ENCODE data around the gene BTRC.

BTRC gene

DNA sequence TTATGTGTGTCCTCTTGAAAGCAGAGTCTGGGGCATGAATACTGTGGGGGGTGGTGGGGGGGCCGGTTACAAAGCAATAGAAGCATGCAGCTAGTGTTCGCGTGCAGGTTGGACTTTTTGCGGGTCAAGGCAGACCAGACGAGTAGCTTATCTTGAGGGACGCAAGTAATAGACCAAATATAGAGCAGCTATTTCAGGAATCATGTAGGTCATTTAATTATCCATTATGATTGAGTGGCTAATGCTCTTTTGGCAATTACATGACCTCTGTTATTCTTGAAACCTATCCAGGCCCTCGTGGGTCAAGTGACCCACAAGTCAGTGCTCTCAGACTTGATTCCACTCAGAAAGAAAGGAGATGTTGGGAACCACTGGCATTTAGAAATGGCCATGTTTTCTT is 93.0 kb downstream of the BTRC start:
- no peak for DNase-seq

- no peak for DNase-seq
These were observed 93.5 kb downstream of the BTRC start for GRCh38 chr10:101447477-101447876.

GRCh38 chr10:101450277-101451080 is 96.5 kb downstream of the BTRC start:
- no peak for DNase-seq

DNA sequence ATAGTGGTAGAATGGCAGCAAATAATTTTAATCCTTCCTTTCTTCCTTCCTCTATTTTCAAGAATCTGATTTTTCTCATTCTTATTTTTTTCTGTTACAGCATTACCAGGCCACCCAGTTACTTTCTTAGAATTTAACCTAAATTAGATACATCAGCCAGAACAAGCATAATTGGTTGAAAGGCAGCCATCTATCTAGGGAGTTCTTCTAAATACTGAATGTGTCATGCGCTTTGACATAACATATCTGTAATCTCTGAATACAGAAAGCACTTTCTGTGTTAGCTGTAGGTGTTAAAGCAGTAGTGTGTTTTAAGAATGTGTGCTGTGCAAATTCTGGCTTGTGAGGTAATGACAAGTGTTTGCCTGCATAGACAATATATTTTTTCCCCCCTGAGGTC is 97.3 kb downstream of the BTRC start:
- DNase-seq, result no peak

- no peak for DNase-seq
These were observed 97.7 kb downstream of the BTRC start for GRCh38 chr10:101451667-101452069.

- DNase-seq, result no peak
These were observed 98.2 kb downstream of the BTRC start for GRCh38 chr10:101452176-101452575.

- no peak for DNase-seq
These were observed 98.6 kb downstream of the BTRC start for GRCh38 chr10:101452593-101452992.

GRCh38 chr10:101453318-101453717 is 99.4 kb downstream of the BTRC start:
- no peak for DNase-seq

- DNase-seq, result no peak
These were observed 100.1 kb downstream of the BTRC start for GRCh38 chr10:101453791-101454718.

DNA sequence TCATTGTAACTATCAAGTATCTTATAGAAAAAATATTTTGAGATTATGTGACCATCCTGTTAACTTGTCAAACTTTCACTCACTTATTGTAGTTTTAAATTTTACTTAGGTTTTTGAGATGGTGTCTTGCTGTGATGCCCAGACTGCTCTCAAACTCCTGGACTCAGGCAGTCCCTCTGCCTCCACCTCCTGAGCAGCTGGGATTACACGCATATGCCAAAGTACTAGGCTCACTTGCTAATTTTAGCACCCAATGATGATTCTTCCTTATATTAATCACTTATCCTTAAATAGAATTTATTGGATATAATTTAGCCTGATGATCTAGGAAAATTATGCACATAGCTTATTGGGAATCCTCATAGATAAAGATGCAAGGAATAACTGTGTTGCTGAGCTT is 104.9 kb downstream of the BTRC start:
- no peak for DNase-seq

GRCh38 chr10:101464082-101464481 is 110.1 kb downstream of the BTRC start:
- no peak for DNase-seq

DNA sequence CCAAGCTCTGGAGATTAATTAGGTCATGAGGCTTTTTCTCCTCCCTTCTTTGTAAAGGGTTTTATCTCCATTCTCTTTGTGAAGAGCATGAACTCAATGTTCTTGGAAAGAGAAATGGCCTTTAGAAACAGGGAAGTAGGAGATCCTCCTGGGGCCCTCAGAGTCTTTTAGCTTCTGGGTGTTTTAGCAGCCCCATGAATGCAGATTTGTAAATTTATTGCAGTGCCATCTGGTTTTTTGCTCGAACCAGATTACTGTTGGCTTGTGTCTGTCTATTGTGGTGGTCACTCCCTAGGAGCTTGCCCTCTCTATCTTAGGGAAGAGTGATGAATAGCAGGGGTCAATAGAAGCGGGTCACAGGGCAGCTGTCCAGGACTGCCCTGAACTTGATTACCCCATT is 110.6 kb downstream of the BTRC start:
- DNase-seq, result no peak

DNA sequence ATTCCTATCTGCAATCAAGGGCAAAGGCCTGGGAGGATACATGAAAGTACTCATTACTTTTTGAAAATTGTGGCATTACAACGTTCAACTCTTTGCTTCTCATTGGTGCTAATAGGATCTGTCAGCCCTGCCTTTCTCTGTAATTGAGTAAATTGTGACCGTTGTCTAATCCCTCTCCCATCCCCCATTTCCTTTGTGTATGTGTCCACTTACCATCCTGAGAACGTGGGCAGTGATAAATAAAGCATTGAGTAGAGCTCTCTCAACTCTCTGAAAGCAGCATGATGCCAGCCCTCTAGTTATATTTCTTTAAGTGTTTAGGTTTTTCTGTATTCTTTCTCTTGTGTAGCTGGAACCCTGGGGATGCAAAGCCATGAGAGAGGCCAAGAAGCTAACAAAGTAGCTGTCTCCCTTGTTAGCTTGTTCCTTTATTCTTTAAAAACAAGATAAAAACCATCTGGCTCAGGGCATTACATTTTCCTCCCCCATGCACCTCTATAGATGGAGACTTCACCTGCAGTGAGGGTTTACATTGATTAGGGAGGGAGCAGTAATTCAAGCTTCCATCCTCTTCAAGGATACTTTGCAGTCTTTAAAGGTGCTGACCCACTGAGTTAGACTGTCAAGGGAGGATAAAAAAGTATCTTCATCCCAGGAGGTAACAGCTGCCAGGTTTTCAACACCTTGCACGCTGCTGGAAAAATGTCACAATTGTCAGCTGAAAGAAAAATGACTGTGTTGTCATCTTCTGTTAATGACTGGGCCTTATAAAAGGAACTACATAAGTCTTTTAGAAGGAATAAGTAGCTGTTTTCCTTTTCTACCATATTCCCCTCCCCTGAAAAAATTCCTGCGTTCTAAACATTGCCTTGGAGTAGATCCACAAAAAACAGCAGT is 112.3 kb downstream of the BTRC start:
- DNase-seq, result no peak

DNA sequence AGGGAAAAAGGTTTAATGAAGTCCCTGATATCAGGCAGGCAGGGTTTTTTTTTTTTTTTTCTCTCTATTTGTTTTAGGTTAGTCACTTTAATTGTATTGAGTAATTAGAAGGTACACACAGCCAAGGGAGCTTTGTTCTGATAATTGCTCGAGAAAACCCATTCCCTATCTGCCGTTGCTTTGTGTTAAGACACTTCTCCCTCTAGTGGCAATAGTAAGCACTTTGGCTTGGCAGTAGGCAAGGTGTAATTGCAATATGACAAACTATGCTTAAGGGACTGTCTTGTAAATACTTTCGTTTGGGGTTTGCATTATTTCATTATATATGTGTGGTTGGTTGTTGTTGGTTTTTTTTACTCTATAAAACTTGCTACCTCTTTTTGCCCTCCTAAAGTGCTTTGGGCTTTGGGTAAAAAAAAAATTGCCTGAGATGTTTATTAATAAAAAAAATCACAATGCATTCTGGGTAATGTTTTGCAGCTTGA is 113.4 kb downstream of the BTRC start:
- peak; percentile 64 for DNase-seq

GRCh38 chr10:101468159-101468558 is 114.2 kb downstream of the BTRC start:
- DNase-seq, result no peak

- DNase-seq, result no peak
These were observed 122.4 kb downstream of the BTRC start for GRCh38 chr10:101476383-101476782.

DNA sequence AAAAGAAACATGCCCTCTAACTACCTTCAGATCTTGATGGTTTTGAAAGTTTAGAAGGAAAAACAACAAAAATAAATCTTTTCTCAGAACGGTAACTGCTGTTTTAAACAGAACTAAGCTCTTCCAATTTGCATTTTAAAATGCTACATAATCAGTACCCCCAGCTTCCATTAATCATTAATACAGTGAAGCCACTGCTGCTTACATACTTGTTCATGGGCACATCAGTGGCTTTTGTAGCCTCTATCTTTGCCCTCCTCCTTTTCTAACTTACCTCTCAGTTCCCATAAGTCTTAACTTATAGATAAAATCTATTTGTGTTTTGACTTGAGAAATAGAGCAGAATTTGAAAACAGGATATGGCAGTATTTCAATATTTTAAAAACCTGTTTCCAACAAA is 125.0 kb downstream of the BTRC start:
- no peak for DNase-seq

GRCh38 chr10:101481256-101481655 is 127.3 kb downstream of the BTRC start:
- no peak for DNase-seq

- DNase-seq, result no peak
These were observed 128.6 kb downstream of the BTRC start for GRCh38 chr10:101482568-101482967.

DNA sequence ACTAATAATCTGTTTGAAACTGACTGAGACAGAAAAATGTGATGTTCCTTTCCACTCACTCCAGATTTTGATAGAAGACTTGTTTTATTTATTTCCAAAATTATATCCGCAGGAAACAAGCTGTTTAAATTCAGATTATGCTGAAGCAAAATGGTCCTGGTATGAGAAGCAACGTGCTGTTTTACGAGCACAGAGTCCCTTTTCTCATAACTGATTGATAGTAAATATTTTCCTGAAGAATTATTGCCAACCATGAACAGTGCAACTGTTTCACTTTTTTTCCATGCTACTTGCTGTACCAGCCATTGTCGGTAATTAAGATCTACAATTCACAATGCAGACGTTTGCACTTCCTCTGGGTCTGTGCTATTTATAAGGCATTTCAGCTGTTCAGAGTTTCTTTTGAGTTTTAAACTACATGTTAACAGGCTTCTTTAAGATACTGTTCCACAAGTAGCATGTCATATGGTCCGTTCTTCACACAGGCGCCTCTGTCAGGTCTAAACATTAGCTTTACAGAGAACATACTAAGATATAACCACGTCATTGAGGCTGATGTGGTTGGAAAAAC is 130.3 kb downstream of the BTRC start:
- DNase-seq, result no peak

GRCh38 chr10:101485207-101485606 is 131.2 kb downstream of the BTRC start:
- no peak for DNase-seq
